Muscle of arm (tissue), 12 donors: Measurements from ENCODE around the gene CEP57. TPM values are rescaled to one million over a fixed set of nuclear protein-coding genes. Genes with fewer than 3 reads are reported as not detected.
"Not testable (repeated sequence)": the region's sequence is repeated elsewhere in the genome, so short reads cannot be mapped to it uniquely, and the experiment has no call there.

ENCODE experiments used
- DNase-seq: peaks from one replicate; pipeline ENCODE4 v3.0.0-alpha.2; 2013
- polyA plus RNA-seq, 12 donors: library from polyadenylated mRNA; unstranded; fragments of 120-200 nt; gene quantifications; one replicate each; pipeline ENCODE4 v1.2.1, GENCODE V29; 2013; ENCODE audit not compliant: insufficient read length in 12 of 12

The CEP57 gene
- polyA plus RNA-seq, 12 donors, result 42.4 to 86.9 (median 56.7) TPM; not detected in 1

- DNase-seq, result no peak
Measured at GRCh38 chr11:95850137-95850536, 59.8 kb downstream of the CEP57 start.

- DNase-seq, result no peak
Measured at GRCh38 chr11:95853138-95853537, 62.8 kb downstream of the CEP57 start.

- DNase-seq, result no peak
Measured at GRCh38 chr11:95853862-95854261, 63.6 kb downstream of the CEP57 start.

- DNase-seq, result not testable (repeated sequence)
Measured at GRCh38 chr11:95854362-95854761, 64.1 kb downstream of the CEP57 start.

GRCh38 chr11:95860024-95860423, 69.7 kb downstream of the CEP57 start:
- DNase-seq, result not testable (repeated sequence)

GRCh38 chr11:95863486-95864140, 73.3 kb downstream of the CEP57 start:
- DNase-seq, result no peak

- no peak for DNase-seq
Measured at GRCh38 chr11:95867105-95867504, 76.8 kb downstream of the CEP57 start.

- not testable (repeated sequence) for DNase-seq
Measured at GRCh38 chr11:95870877-95871276, 80.6 kb downstream of the CEP57 start.

GRCh38 chr11:95877291-95877690, 87.0 kb downstream of the CEP57 start:
- DNase-seq, result no peak

Other genes with a start within 250 kb of the CEP57 start
- 10 to 100 TPM in 11 of 12 donors, not detected in 1; 18.1 to 65.4 (median 27.2) TPM for gene FAM76B, start 716 bp upstream of the CEP57 start, polyA plus RNA-seq
- 10 to 100 TPM in 11 of 12 donors, not detected in 1; 25.5 to 32.6 (median 29.7) TPM for gene MTMR2, start 133.6 kb downstream of the CEP57 start, polyA plus RNA-seq